HG03108 (cell line): Measurements from ENCODE around the gene RASL10B.

ENCODE experiments used
- ATAC-seq: cut with Tn5 transposase; IDR thresholded peaks from one replicate; pipeline ENCODE4 v1.9.1; 2021; ENCODE audit warnings: moderate library complexity; ENCODE audit not compliant: unreplicated experiment

RASL10B gene

DNA sequence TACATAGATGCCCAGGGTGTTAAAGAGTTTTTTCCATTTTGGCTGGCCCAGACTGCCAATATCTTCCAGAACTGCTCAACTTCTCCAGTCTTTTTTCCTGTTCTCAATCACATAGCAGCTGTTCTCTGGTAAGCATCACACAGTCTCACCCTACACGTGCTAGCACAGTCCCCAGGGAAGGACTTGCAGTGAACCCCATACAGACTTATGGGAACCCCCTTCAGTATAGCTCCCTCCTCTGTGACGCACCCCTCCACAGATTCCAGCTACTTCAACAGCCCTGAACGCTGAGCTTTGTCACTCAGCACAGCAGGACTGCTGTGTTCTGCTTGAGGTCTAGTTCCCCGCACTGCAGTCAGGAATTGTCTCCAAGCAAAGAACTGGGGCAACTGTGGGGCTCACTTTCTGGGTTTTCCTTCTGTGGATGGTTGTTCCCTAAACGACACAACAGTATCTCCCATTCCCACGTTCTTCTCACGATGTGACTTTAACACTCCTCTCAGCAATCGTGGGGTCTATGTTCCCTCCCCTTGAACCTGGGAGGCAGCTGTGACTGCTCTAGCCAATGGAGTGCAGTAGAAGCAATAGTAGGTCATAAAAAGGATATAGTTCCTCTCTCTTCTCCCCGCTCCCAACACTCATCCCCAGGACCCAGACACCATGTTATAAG is 60.4 kb downstream of the RASL10B start:
- ATAC-seq = no peak
